ENCODE measurements around the gene LRRC8C. TPM values are rescaled to one million over a fixed set of nuclear protein-coding genes. Genes with fewer than 3 reads are reported as not detected.

The LRRC8C gene
- total and polyA plus RNA-seq, 2 of the 8 experiments (the other 6 are each of a cell fraction or from before 2014, with no cell fraction given) = 1.1 to 2.1 TPM

DNA sequence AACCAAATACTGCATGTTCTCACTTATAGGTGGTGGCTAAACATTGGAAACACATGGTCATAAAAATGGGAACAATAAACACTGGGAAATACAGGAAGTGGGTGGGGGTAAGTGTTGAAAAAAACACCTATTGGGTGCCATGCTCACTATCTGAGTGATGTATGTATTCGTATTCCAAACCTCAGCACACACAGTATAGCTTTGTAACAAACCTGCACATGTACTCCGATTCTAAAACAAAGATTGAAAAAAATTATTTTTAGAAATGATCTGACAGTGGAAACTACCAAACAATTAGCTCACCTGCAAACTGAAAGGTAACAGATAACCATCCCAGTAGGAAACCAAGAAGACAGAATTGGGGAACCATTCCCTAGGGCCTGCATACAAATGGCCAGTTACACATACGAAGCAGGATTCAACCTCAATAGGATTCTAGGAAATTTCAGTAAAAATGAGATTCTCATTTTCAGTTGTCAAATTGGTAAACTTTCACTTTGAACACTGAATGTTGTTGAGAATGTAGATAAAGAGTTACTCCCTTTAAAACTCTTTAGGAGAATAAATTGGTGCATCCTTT lies 99.8 kb downstream of the LRRC8C start:
- ChIA-PET CTCF (ENCODE audit: partially characterized antibody) (interaction anchor here (0.9 kb wide), 1 partner anchor 13 kb away, joined by 3 read pairs; no protein-coding TSS in a partner anchor), POLR2A (ENCODE audit: partially characterized antibody) (no interaction called here)
- Histone ChIP-seq H2BK5ac (ENCODE audit: low read depth, low read length) (no peak overlapping the region), H4K5ac (ENCODE audit: insufficient read length, low read depth, low read length) (no peak overlapping the region), H3K4me3 (ENCODE audit: extremely low read depth in 1 of 4, insufficient read depth in 2 of 4, low read depth in 3 of 4, low read length in 4 of 4) (no peak overlapping the region), H2BK20ac (ENCODE audit: low read length) (no peak overlapping the region), H2BK15ac (ENCODE audit: low read length) (no peak overlapping the region), H3K9ac (replicated peaks in 1 of 4; ENCODE audit: extremely low read depth in 1 of 4, low read depth in 3 of 4, low read length in 3 of 4) (no peak overlapping the region), H3K4me2 (ENCODE audit: insufficient read depth in 1 of 2, low read depth in 2 of 2, low read length in 2 of 2) (no peak overlapping the region), H3K79me2 (ENCODE audit: control insufficient read depth in 1 of 2, insufficient read depth in 2 of 2, low read length in 2 of 2) (no peaks in the 10 kb centered on the region), H4K91ac (replicated peaks; ENCODE audit: insufficient read length, low read length) (no peak overlapping the region), H3K4me1 (replicated peaks in 1 of 4; ENCODE audit: control insufficient read depth in 3 of 4, insufficient read depth in 4 of 4, low read length in 3 of 4) (no peaks in the 10 kb centered on the region), H3K23ac (ENCODE audit: insufficient read length) (no peak overlapping the region), H2AFZ (ENCODE audit: low read length) (peak overlapping the region; percentile 40; the same call in 1 of the 2 replicates), H2AK5ac (ENCODE audit: low read depth, low read length) (no peak overlapping the region), H3K27me3 (replicated peaks in 1 of 4; ENCODE audit: control insufficient read depth in 3 of 4, extremely low read depth in 1 of 4, insufficient read depth in 3 of 4, low read length in 3 of 4) (no peaks in the 10 kb centered on the region), H3K56ac (replicated peaks; ENCODE audit: insufficient read length, low read depth, low read length) (no peak overlapping the region), H3K4ac (replicated peaks; ENCODE audit: insufficient read length, low read depth, low read length) (no peak overlapping the region), H3K79me1 (ENCODE audit: low read depth, low read length) (no peaks in the 10 kb centered on the region), H4K8ac (ENCODE audit: extremely low read depth, insufficient read depth, low read length) (no peak overlapping the region), H3K36me3 (ENCODE audit: control insufficient read depth in 2 of 4, insufficient read depth in 4 of 4, low read length in 3 of 4) (no peaks in the 10 kb centered on the region), H3K9me3 (ENCODE audit: insufficient read depth in 2 of 2, low read depth in 1 of 2, low read length in 1 of 2) (no peaks in the 10 kb centered on the region), H4K20me1 (replicated peaks in 1 of 2; ENCODE audit: control insufficient read depth in 1 of 2, insufficient read depth in 2 of 2, low read length in 2 of 2) (no peaks in the 10 kb centered on the region), H3K23me2 (ENCODE audit: low read depth, low read length) (no peaks in the 10 kb centered on the region), H2BK120ac (replicated peaks; ENCODE audit: low read depth, low read length) (no peak overlapping the region), H3K27ac (ENCODE audit: low read depth, low read length) (no peak overlapping the region), H3K14ac (ENCODE audit: insufficient read length) (no peak overlapping the region), H3K18ac (ENCODE audit: extremely low read depth, low read length) (no peak overlapping the region), H2BK12ac (ENCODE audit: low read depth, low read length) (no peak overlapping the region)
- DNase-seq (ENCODE audit: low read depth in 1 of 2, low spot score in 2 of 2) (no peak), FAIRE-seq (no peak)
- 78% methylated on average over 3 of the region's 3 CpGs; no CpG with 5 or more reads in 1 of the 2 experiments for WGBS, 2 experiments (ENCODE audit: extremely low coverage in 1 of 2, insufficient coverage in 1 of 2, insufficient read length in 1 of 2, insufficient replicate concordance in 2 of 2, low coverage in 1 of 2, low lambda C conversion rate in 2 of 2, missing lambda C conversion rate in 1 of 2)
- TF ChIP-seq FOSL1 (IDR thresholded peaks at IDR 0.05; ENCODE audit: insufficient read depth, low read depth, low read length) (no peak), KDM4A (IDR thresholded peaks at IDR 0.05; ENCODE audit: low read depth, low read length, severe bottlenecking) (no peak), CHD1 (IDR thresholded peaks at IDR 0.05; ENCODE audit: low read depth, low read length) (no peak), SRF (IDR thresholded peaks at IDR 0.05; ENCODE audit: low read depth, low read length) (no peak), EGR1 (IDR thresholded peaks at IDR 0.05; ENCODE audit: borderline replicate concordance, low read depth, low read length) (no peak)

Measured in H1 (cell line).